HepG2 (cell line): Measurements from ENCODE around the gene SAMD14. TPM values are rescaled to one million over a fixed set of nuclear protein-coding genes. Genes with fewer than 3 reads are reported as not detected.
A peak's percentile ranks its signal among the peaks of the same experiment; 100 is the strongest.

Source experiments
- ATAC-seq: fragments of 200-7000 bp; cut with Tn5 transposase; 3 replicates; pipeline ENCODE4 v1.9.1; 2020; ENCODE audit warnings: mild to moderate bottlenecking, moderate library complexity
- BruUV-seq: library from RNA; stranded (reverse); fragments of 400-500 nt; replicated peaks from 2 replicates; lab custom pipeline; 2021; lab: Mats Ljungman, UMichigan
- CTCF ChIA-PET: fragments of 300-600 bp; formaldehyde crosslinking; extraction: SDS; loops from one replicate; lab custom pipeline; 2021; ENCODE audit warnings: low total read pairs, inconsistent platforms, low intra/inter-chr PET ratio; lab: Yijun Ruan, JAX
- POLR2A ChIA-PET: fragments of 350-600 bp; sonication (Branson Sonifier 250); formaldehyde crosslinking; loops from one replicate; lab custom pipeline; 2020; ENCODE audit warnings: antibody characterized with exemption, inconsistent platforms; lab: Yijun Ruan, JAX
- DNase-seq: peaks from one replicate; pipeline ENCODE4 v3.0.0-alpha.2; 2015; ENCODE audit warnings: low spot score
- FAIRE-seq: peaks from 3 replicates; lab custom pipeline; 2011; peaks lifted over from hg19 to GRCh38; lab: Jason Lieb, UNC
- H2AFZ ChIP-seq: one replicate; pipeline ENCODE4 v1.6.1; 2011; ENCODE audit warnings: low read length, inconsistent platforms
- H3K27ac ChIP-seq: fragments of 300-600 bp; 3 replicates; pipeline ENCODE4 v1.8.0; 2011; ENCODE audit warnings: mixed run types, mild to moderate bottlenecking, mixed read lengths, low read length, inconsistent platforms; ENCODE audit not compliant: insufficient read depth; ENCODE audit errors: extremely low read length
- H3K27me3 ChIP-seq, 2 experiments: fragments of 200-600 bp in 1 of 2; 2 replicates in 1 of 2; 3 replicates in 1 of 2; pipeline versions ENCODE4 v1.6.0 to v1.8.0; 2011; ENCODE audit warnings: low read length in 2 of 2, mild to moderate bottlenecking in 2 of 2, moderate library complexity in 2 of 2, inconsistent platforms in 1 of 2; ENCODE audit not compliant: insufficient read depth in 2 of 2, control insufficient read depth in 1 of 2
- H3K36me3 ChIP-seq, 2 experiments: fragments of 200-600 bp in 1 of 2; replicated peaks in 1 of 2; 2 replicates in 1 of 2; 3 replicates in 1 of 2; pipeline versions ENCODE4 v1.5.1 to v1.8.0; 2011; ENCODE audit warnings: low read length in 2 of 2, inconsistent platforms in 1 of 2; ENCODE audit not compliant: insufficient read depth in 2 of 2, control insufficient read depth in 1 of 2
- H3K4me1 ChIP-seq: 2 replicates; pipeline ENCODE4 v1.5.1; 2012; ENCODE audit warnings: low read length, inconsistent platforms; ENCODE audit not compliant: insufficient read depth
- H3K4me2 ChIP-seq: 2 replicates; pipeline ENCODE4 v1.6.0; 2011; ENCODE audit warnings: low read depth, low read length, inconsistent platforms
- H3K4me3 ChIP-seq, 3 experiments: fragments of 200-600 bp in 1 of 3; sonication (generic), shearing (Covaris generic) in 1 of 3; replicated peaks in 1 of 3; 2 replicates each; pipeline ENCODE4 v1.5.1; 2011 to 2016; ENCODE audit warnings: low read length in 3 of 3, inconsistent platforms in 2 of 3, low read depth in 2 of 3, mild to moderate bottlenecking in 2 of 3, control low read depth in 1 of 3, mixed read lengths in 1 of 3; ENCODE audit not compliant: insufficient read depth in 1 of 3
- H3K79me2 ChIP-seq: one replicate; pipeline ENCODE4 v1.6.1; 2011; ENCODE audit warnings: low read length, inconsistent platforms; ENCODE audit not compliant: insufficient read depth
- H3K9ac ChIP-seq: 2 replicates; pipeline ENCODE4 v1.6.0; 2011; ENCODE audit warnings: mild to moderate bottlenecking, low read depth, low read length, inconsistent platforms; ENCODE audit not compliant: insufficient read depth
- H3K9me3 ChIP-seq: 2 replicates; pipeline ENCODE4 v1.5.1; 2012; ENCODE audit warnings: mild to moderate bottlenecking, low read length
- H4K20me1 ChIP-seq: 2 replicates; pipeline ENCODE4 v1.6.0; 2011; ENCODE audit warnings: inconsistent platforms, mild to moderate bottlenecking, low read length, moderate library complexity; ENCODE audit not compliant: insufficient read depth
- CTCF ChIP-seq: sonication (generic); formaldehyde crosslinking; IDR thresholded peaks from 2 replicates; pipeline ENCODE4 v1.5.0; 2020; ENCODE audit warnings: mild to moderate bottlenecking, missing genetic modification reagents, moderate library complexity
- HNRNPK ChIP-seq: fragments of 200-400 bp; formaldehyde crosslinking; IDR thresholded peaks from 2 replicates; pipeline ENCODE4 v1.6.1; 2018; ENCODE audit warnings: low read length, low read depth, moderate library complexity, mild to moderate bottlenecking; ENCODE audit not compliant: poor library complexity, severe bottlenecking
- KLF9 ChIP-seq: IDR thresholded peaks from 2 replicates; pipeline ENCODE4 v1.6.1; 2016; ENCODE audit warnings: low read depth
- MEF2D ChIP-seq: sonication (generic); formaldehyde crosslinking; IDR thresholded peaks from 2 replicates; pipeline ENCODE4 v1.5.1; 2020; ENCODE audit warnings: mild to moderate bottlenecking, missing genetic modification reagents
- MTA3 ChIP-seq: sonication (generic); formaldehyde crosslinking; IDR thresholded peaks from 2 replicates; pipeline ENCODE4 v1.4.0; 2020; ENCODE audit warnings: missing genetic modification reagents
- MYPOP ChIP-seq: sonication (generic); formaldehyde crosslinking; IDR thresholded peaks from 2 replicates; pipeline ENCODE4 v1.8.1; 2023; ENCODE audit warnings: mild to moderate bottlenecking, moderate library complexity, missing genetic modification reagents
- PHF5A ChIP-seq: IDR thresholded peaks from one replicate; pipeline ENCODE4 v1.6.1; 2018; ENCODE audit warnings: low read depth, missing genetic modification reagents; ENCODE audit not compliant: unreplicated experiment
- PHF8 ChIP-seq: sonication (generic); formaldehyde crosslinking; IDR thresholded peaks from 2 replicates; pipeline ENCODE4 v1.5.0; 2020; ENCODE audit warnings: missing genetic modification reagents
- TAF15 ChIP-seq: fragments of 200-400 bp; formaldehyde crosslinking; IDR thresholded peaks from one replicate; pipeline ENCODE4 v1.6.1; 2018; ENCODE audit warnings: mild to moderate bottlenecking, low read depth, low read length; ENCODE audit not compliant: poor library complexity, severe bottlenecking
- TOPORS ChIP-seq: sonication (generic); formaldehyde crosslinking; IDR thresholded peaks from 2 replicates; pipeline ENCODE4 v1.8.0; 2023; ENCODE audit warnings: mild to moderate bottlenecking, missing genetic modification reagents
- ZNF430 ChIP-seq: sonication (generic); formaldehyde crosslinking; IDR thresholded peaks from 2 replicates; pipeline ENCODE4 v1.9.0; 2021; ENCODE audit warnings: mild to moderate bottlenecking, missing genetic modification reagents
- ZNF567 ChIP-seq: sonication (generic); formaldehyde crosslinking; IDR thresholded peaks from 2 replicates; pipeline ENCODE4 v1.8.1; 2023; ENCODE audit warnings: mild to moderate bottlenecking, missing genetic modification reagents, borderline replicate concordance
- ZNF598 ChIP-seq: sonication (generic); formaldehyde crosslinking; IDR thresholded peaks from 2 replicates; pipeline ENCODE4 v1.5.1; 2020; ENCODE audit warnings: mild to moderate bottlenecking, missing genetic modification reagents, borderline replicate concordance
- ZNF670 ChIP-seq: sonication (generic); formaldehyde crosslinking; IDR thresholded peaks from 2 replicates; pipeline ENCODE4 v1.8.0; 2022; ENCODE audit warnings: mild to moderate bottlenecking, missing genetic modification reagents, borderline replicate concordance
- ZNF761 ChIP-seq: sonication (generic); formaldehyde crosslinking; conservative IDR thresholded peaks from 2 replicates; pipeline ENCODE4 v1.4.0; 2020; ENCODE audit warnings: mild to moderate bottlenecking, missing genetic modification reagents
- WGBS: methylation state at CpG from one replicate; pipeline ENCODE4 v1.1.6; 2017; ENCODE audit warnings: low lambda C conversion rate; 5-methylcytosine and 5-hydroxymethylcytosine counted together
- in situ Hi-C: cut with HindIII; loops from 2 replicates; pipeline ENCODE4 v1.10.0; 2017; ENCODE audit warnings: low pct_unique_long_range_greater_than_20kb; ENCODE audit not compliant: extremely low pct_ligation_motif_present
- intact Hi-C: fragments of 100-400 bp; cut with micrococcal nuclease; formaldehyde crosslinking; loops from one replicate; pipeline ENCODE4 v1.10.0; 2022; ENCODE audit not compliant: unreplicated experiment
- polyA plus RNA-seq, 8 experiments: library from polyadenylated mRNA; depleted of rRNA in 3 of 8; stranded (reverse) in 7 of 8; unstranded in 1 of 8; fragments of >200 nt; fragmentation: Illumina TruSeq in 4 of 8; extraction: Trizol in 4 of 8; gene quantifications; 2 replicates each; pipeline versions ENCODE4 v1.2.1 to v1.2.3, GENCODE V29; 2011 to 2016; ENCODE audit warnings: low read depth in 4 of 8, missing spikeins in 1 of 8, mixed read lengths in 1 of 8; ENCODE audit not compliant: insufficient read depth in 1 of 8
- total RNA-seq, 5 experiments: library from RNA; depleted of rRNA; stranded (reverse); fragments of >200 nt; fragmentation: Illumina TruSeq; extraction: Trizol; gene quantifications; 2 replicates each; pipeline ENCODE4 v1.2.3, GENCODE V29; 2016; ENCODE audit warnings: low read depth in 1 of 5
- TF ChIP-seq, protein P1 (sequence below): sonication (generic); formaldehyde crosslinking; conservative IDR thresholded peaks from 2 replicates; pipeline ENCODE4 v1.8.0; 2022; ENCODE audit warnings: mild to moderate bottlenecking, moderate library complexity, missing genetic modification reagents

Gene SAMD14
- total and polyA plus RNA-seq, 2 of the 13 experiments (the other 11 are each of a cell fraction or from before 2014, with no cell fraction given) = 0.07 to 0.22 TPM

DNA sequence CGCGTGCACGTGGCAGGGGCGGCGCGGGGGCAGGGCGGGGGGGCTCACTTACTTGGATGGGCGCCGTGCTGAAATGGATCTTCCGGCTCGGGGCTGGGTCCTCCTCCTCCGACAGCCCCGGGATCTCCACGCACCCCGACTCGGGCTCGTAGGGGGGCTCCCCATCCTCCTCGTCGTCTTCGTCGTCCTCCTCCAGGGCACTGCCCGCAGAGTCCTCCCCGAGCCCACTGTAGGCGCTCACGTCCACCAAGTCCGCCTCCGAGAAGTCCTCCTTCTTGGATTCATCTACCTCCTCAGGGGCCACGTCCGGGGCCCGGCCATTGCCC is 19.1 kb upstream of the SAMD14 start (continued):
- TF ChIP-seq TAF15 (peak; percentile 0), MTA3 (CRISPR knock-in tag) (no peak)

DNA sequence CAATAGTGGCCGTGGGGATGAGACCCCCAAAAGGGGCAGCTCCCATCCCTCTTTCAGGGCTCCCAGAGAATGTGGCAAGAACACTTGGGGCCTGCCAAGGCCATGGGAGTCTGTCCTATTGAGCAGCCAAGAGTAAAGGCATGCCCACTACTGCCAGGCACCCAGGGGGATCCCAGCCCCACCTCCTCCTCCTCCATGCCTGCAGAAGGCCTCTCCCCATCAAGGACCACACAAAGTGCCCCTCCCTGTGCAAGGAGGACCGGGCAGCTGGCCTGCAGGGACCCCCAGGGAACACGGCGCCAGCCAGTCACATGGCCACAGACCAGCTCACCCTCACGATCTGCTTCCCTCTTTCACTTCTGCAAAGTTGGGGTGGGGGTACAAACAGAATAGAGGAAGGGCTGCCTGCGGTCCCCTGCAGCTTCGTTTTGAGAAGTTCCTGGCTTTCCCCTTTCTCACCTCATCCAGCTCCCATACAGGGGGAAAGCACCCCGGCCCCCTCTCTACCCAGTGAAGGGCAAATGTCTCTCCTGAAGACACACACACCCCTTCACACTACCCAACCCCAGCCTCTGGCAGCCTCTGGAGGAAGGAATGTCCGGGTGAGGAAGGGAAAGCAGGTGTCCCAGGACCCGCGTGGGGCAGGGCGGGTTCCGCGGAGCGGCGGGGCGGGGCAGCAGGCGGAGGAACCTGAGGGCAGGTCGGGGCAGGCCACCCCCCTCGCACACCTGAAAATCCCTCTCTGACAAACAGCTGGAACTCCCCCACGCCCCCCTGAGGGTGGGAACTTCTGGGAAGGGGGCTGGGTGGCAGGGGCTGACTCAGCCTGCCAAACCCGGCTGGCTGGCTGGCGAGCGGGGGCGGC is 18.5 kb upstream of the SAMD14 start:
- H3K36me3 ChIP-seq = peaks cover 17 to 21% of the 10 kb centered on the region in 2 experiments
- H3K4me1 ChIP-seq = peaks cover 57% of the 10 kb centered on the region
- H3K79me2 ChIP-seq = peaks cover 25% of the 10 kb centered on the region
- no peaks in the 10 kb centered on the region for H3K9me3 ChIP-seq
- peak; percentile 51 for DNase-seq
- peak overlapping the region; percentile 70 to 86 (median 84) for H3K4me3 ChIP-seq
- in situ Hi-C loops (no loop called here), intact Hi-C loops (loop anchor here (1.0 kb wide), 1 partner anchor 8 kb away; no protein-coding TSS in a partner anchor)
- H2AFZ ChIP-seq = no peak overlapping the region
- ChIA-PET POLR2A (interaction anchor here (1.0 to 3.0 kb wide), 3 partner anchors 37 to 54 kb away, joined by 4 to 10 read pairs (median 8); partner anchors contain the start of gene PDK2), CTCF (no interaction called here)
- H3K27ac ChIP-seq = peak overlapping the region; percentile 95
- BruUV-seq = no TSS peak
- no peaks in the 10 kb centered on the region; a peak in 2 of 5 replicates for H3K27me3 ChIP-seq
- peak overlapping the region; percentile 100 for H3K4me2 ChIP-seq
- H3K9ac ChIP-seq = peak overlapping the region; percentile 83
- 5% methylated on average over 12 of the region's 25 CpGs for WGBS
- ATAC-seq = peak; percentile 23
- FAIRE-seq = no peak
- peaks cover 11% of the 10 kb centered on the region; the same call in 1 of the 2 replicates for H4K20me1 ChIP-seq
- no peak for TF ChIP-seq ZNF761 (CRISPR knock-in tag)
- TF ChIP-seq PHF5A = no peak
- TF ChIP-seq, protein P1, sequence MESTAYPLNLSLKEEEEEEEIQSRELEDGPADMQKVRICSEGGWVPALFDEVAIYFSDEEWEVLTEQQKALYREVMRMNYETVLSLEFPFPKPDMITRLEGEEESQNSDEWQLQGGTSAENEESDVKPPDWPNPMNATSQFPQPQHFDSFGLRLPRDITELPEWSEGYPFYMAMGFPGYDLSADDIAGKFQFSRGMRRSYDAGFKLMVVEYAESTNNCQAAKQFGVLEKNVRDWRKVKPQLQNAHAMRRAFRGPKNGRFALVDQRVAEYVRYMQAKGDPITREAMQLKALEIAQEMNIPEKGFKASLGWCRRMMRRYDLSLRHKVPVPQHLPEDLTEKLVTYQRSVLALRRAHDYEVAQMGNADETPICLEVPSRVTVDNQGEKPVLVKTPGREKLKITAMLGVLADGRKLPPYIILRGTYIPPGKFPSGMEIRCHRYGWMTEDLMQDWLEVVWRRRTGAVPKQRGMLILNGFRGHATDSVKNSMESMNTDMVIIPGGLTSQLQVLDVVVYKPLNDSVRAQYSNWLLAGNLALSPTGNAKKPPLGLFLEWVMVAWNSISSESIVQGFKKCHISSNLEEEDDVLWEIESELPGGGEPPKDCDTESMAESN (CRISPR knock-in tag) = 0 out of 2 replicates have a peak, but pooled peaks have one; percentile 42
- 0 out of 2 replicates have a peak, but pooled peaks have one; percentile 20 for TF ChIP-seq MEF2D
- 0 out of 2 replicates have a peak, but pooled peaks have one; percentile 49 for TF ChIP-seq ZNF670
- TF ChIP-seq ZNF567 (CRISPR knock-in tag) = 0 out of 2 replicates have a peak, but pooled peaks have one; percentile 25
- peak; percentile 48 for TF ChIP-seq CTCF (CRISPR knock-in tag)
- TF ChIP-seq ZNF598 (CRISPR knock-in tag) = peak; percentile 65; the same call in 1 of the 2 replicates
- TF ChIP-seq ZNF430 (CRISPR knock-in tag) = peak; percentile 46; the same call in 1 of the 2 replicates
- 0 out of 2 replicates have a peak, but pooled peaks have one; percentile 31 for TF ChIP-seq KLF9 (CRISPR knock-in tag)
- TF ChIP-seq MYPOP (CRISPR knock-in tag) = no peak
- TF ChIP-seq PHF8 (CRISPR knock-in tag) = 0 out of 2 replicates have a peak, but pooled peaks have one; percentile 20
- TF ChIP-seq TOPORS (CRISPR knock-in tag) = no peak
- peak; percentile 25 for TF ChIP-seq HNRNPK
